K562 (cell line): ENCODE results near the gene FAM53B. TPM values are rescaled to one million over a fixed set of nuclear protein-coding genes. Genes with fewer than 3 reads are reported as not detected.

Experiments
- CXXC5 ChIP-seq: fragments of 250-450 bp; sonication (Bioruptor Pico); IDR thresholded peaks from 2 replicates; pipeline ENCODE4 v1.8.0; 2022; ENCODE audit warnings: inconsistent platforms, mild to moderate bottlenecking, moderate library complexity
- EHMT2 ChIP-seq: fragments of 450-650 bp; IDR thresholded peaks from 2 replicates; pipeline ENCODE4 v1.6.1; 2018; ENCODE audit warnings: antibody characterized with exemption
- ETV1 ChIP-seq: fragments of 450-650 bp; conservative IDR thresholded peaks from 2 replicates; pipeline ENCODE4 v1.6.1; 2016; ENCODE audit warnings: missing genetic modification characterization, control low read depth, low read depth, missing compliant biosample characterization
- FOXP4 ChIP-seq: sonication (generic); formaldehyde crosslinking; IDR thresholded peaks from 2 replicates; pipeline ENCODE4 v1.8.0; 2022; ENCODE audit warnings: mild to moderate bottlenecking, missing genetic modification reagents, borderline replicate concordance
- KLF6 ChIP-seq: fragments of 250-450 bp; sonication (Bioruptor Pico); IDR thresholded peaks from 2 replicates; pipeline ENCODE4 v1.4.0; 2020; ENCODE audit warnings: mild to moderate bottlenecking, moderate library complexity, borderline replicate concordance
- MITF ChIP-seq: IDR thresholded peaks from 2 replicates; pipeline ENCODE4 v1.6.1; 2014; ENCODE audit warnings: antibody characterized with exemption
- PRPF4 ChIP-seq: fragments of 200-400 bp; formaldehyde crosslinking; IDR thresholded peaks from one replicate; pipeline ENCODE4 v1.6.1; 2017; ENCODE audit warnings: low read length, low read depth, mild to moderate bottlenecking; ENCODE audit not compliant: insufficient read depth, poor library complexity, severe bottlenecking
- RHOXF2B ChIP-seq: fragments of 250-450 bp; sonication (Bioruptor Pico); conservative IDR thresholded peaks from 2 replicates; pipeline ENCODE4 v1.5.1; 2021
- ZBTB40 ChIP-seq, 2 experiments: fragments of 450-650 bp in 1 of 2; sonication (generic) in 1 of 2; formaldehyde crosslinking in 1 of 2; IDR thresholded peaks; 2 replicates each; pipeline versions ENCODE4 v1.7.1 to v1.9.0; 2016 to 2022; ENCODE audit warnings: inconsistent platforms in 1 of 2, mild to moderate bottlenecking in 1 of 2, missing genetic modification reagents in 1 of 2
- polyA plus RNA-seq, 8 experiments: library from polyadenylated mRNA; depleted of rRNA in 4 of 8; stranded (reverse) in 5 of 8; unstranded in 3 of 8; fragments of >200 nt; fragmentation: Nextera tagmentation in 2 of 8; fragmentation: Illumina TruSeq in 1 of 8; extraction: Ambion mirVana in 2 of 8; extraction: Trizol in 1 of 8; gene quantifications; 2 replicates each; pipeline versions ENCODE4 v1.2.1 to v1.2.3, GENCODE V29; 2011 to 2014; ENCODE audit warnings: inconsistent platforms in 1 of 8, missing spikeins in 1 of 8
- total RNA-seq, 7 experiments: library from RNA; depleted of rRNA in 6 of 7; stranded (reverse); fragments of >200 nt in 6 of 7; fragmentation: Illumina TruSeq in 2 of 7; extraction: Trizol in 2 of 7; gene quantifications; 2 replicates each; pipeline versions ENCODE4 v1.2.1 to v1.2.3, GENCODE V29; 2011 to 2021; ENCODE audit warnings: low replicate concordance in 1 of 7

FAM53B gene
- total and polyA plus RNA-seq, 9 of the 15 experiments (the other 6 are each of a cell fraction or from before 2014, with no cell fraction given) = 0.03 to 16.5 (median 5.0) TPM

- peak; percentile 67 for TF ChIP-seq ZBTB40 (IDR thresholded peaks at IDR 0.05)
- TF ChIP-seq ZBTB40 (CRISPR knock-in tag; IDR thresholded peaks at IDR 0.05) = no peak
- no peak for TF ChIP-seq FOXP4 (CRISPR knock-in tag)
- TF ChIP-seq KLF6 (CRISPR knock-in tag) = no peak
- TF ChIP-seq RHOXF2B (CRISPR knock-in tag) = no peak
- TF ChIP-seq PRPF4 = no peak
- no peak for TF ChIP-seq MITF
- peak; percentile 19; the same call in 1 of the 2 replicates for TF ChIP-seq ETV1 (tag)
- TF ChIP-seq CXXC5 (CRISPR knock-in tag) = 0 out of 2 replicates have a peak, but pooled peaks have one; percentile 14
- no peak for TF ChIP-seq EHMT2
Measured at GRCh38 chr10:124647421-124648130, 96.6 kb downstream of the FAM53B start (continued).
